GM12878 (cell line): Measurements from ENCODE around the gene ARSA. TPM values are rescaled to one million over a fixed set of nuclear protein-coding genes. Genes with fewer than 3 reads are reported as not detected.

Source experiments
- ATAC-seq: fragments of 200-7000 bp; cut with Tn5 transposase; 3 replicates; pipeline ENCODE4 v1.9.1; 2020; ENCODE audit warnings: mild to moderate bottlenecking, moderate library complexity
- BruUV-seq: library from RNA; stranded (reverse); fragments of 400-500 nt; replicated peaks from 2 replicates; lab custom pipeline; 2021; lab: Mats Ljungman, UMichigan
- CTCF ChIA-PET: fragments of 300-600 bp; sonication (Branson Sonifier 250); formaldehyde crosslinking; extraction: SDS; loops from one replicate; lab custom pipeline; 2021; ENCODE audit warnings: inconsistent platforms; lab: Yijun Ruan, JAX
- POLR2A ChIA-PET: fragments of 350-600 bp; formaldehyde crosslinking; extraction: SDS; loops from one replicate; lab custom pipeline; 2021; ENCODE audit warnings: inconsistent platforms; lab: Charles Lee
- RAD21 ChIA-PET: fragments of 300-600 bp; sonication (Branson Sonifier 250); formaldehyde crosslinking; loops from one replicate; lab custom pipeline; 2023; ENCODE audit warnings: antibody characterized with exemption; ENCODE audit not compliant: unreplicated experiment; lab: Charles Lee
- SMC1A ChIA-PET: fragments of 300-600 bp; sonication (Branson Sonifier 250); formaldehyde crosslinking; loops from one replicate; lab custom pipeline; 2023; ENCODE audit not compliant: unreplicated experiment, uncharacterized antibody; lab: Charles Lee
- DNase-seq: peaks from one replicate; pipeline ENCODE4 v3.0.0-alpha.2; 2011; ENCODE audit warnings: low read depth, low spot score
- FAIRE-seq: peaks from 3 replicates; lab custom pipeline; 2011; peaks lifted over from hg19 to GRCh38; lab: Jason Lieb, UNC
- H2AFZ ChIP-seq: 2 replicates; pipeline ENCODE4 v1.6.0; 2011; ENCODE audit warnings: low read depth, low read length, control low read depth; ENCODE audit not compliant: control insufficient read depth
- H3K27ac ChIP-seq: 2 replicates; pipeline ENCODE4 v1.5.1; 2011; ENCODE audit warnings: control low read depth; ENCODE audit not compliant: control insufficient read depth, insufficient read depth
- H3K27me3 ChIP-seq, 2 experiments: replicated peaks in 1 of 2; 2 replicates each; pipeline versions ENCODE4 v1.6.0 to v1.6.1; 2011; ENCODE audit warnings: low read length in 1 of 2; ENCODE audit not compliant: control insufficient read depth in 2 of 2, insufficient read depth in 2 of 2
- H3K36me3 ChIP-seq, 2 experiments: 2 replicates each; pipeline ENCODE4 v1.5.1; 2011; ENCODE audit warnings: low read length in 1 of 2; ENCODE audit not compliant: control insufficient read depth in 2 of 2, insufficient read depth in 2 of 2
- H3K4me1 ChIP-seq: 2 replicates; pipeline ENCODE4 v1.6.1; 2011; ENCODE audit warnings: mild to moderate bottlenecking, low read length, moderate library complexity, mixed read lengths; ENCODE audit not compliant: control insufficient read depth, insufficient read depth
- H3K4me2 ChIP-seq: 2 replicates; pipeline ENCODE4 v1.6.0; 2011; ENCODE audit warnings: control low read depth; ENCODE audit not compliant: control insufficient read depth, insufficient read depth
- H3K4me3 ChIP-seq: fragments of 200-600 bp; sonication (generic); 2 replicates; pipeline ENCODE4 v1.5.1; 2016
- H3K79me2 ChIP-seq: 2 replicates; pipeline ENCODE4 v1.6.0; 2011; ENCODE audit warnings: low read length; ENCODE audit not compliant: control insufficient read depth, insufficient read depth
- H3K9ac ChIP-seq: 2 replicates; pipeline ENCODE4 v1.8.0; 2011; ENCODE audit warnings: low read length, control low read depth, mixed read lengths; ENCODE audit not compliant: control insufficient read depth, insufficient read depth
- H3K9me3 ChIP-seq: replicated peaks from 3 replicates; pipeline ENCODE4 v1.5.1; 2011; ENCODE audit warnings: mild to moderate bottlenecking, low read length; ENCODE audit not compliant: control insufficient read depth, insufficient read depth
- H4K20me1 ChIP-seq: 2 replicates; pipeline ENCODE4 v1.6.0; 2011; ENCODE audit not compliant: control insufficient read depth, insufficient read depth
- ATF3 ChIP-seq: IDR thresholded peaks from 2 replicates; pipeline ENCODE4 v1.6.1; 2011; ENCODE audit warnings: low read depth, mild to moderate bottlenecking, low read length, moderate library complexity, borderline replicate concordance; ENCODE audit errors: extremely low read depth
- CREB1 ChIP-seq: IDR thresholded peaks from 2 replicates; pipeline ENCODE4 v1.6.1; 2012; ENCODE audit warnings: low read depth, mild to moderate bottlenecking, inconsistent platforms
- HDGF ChIP-seq: fragments of 450-650 bp; IDR thresholded peaks from 2 replicates; pipeline ENCODE4 v1.6.1; 2016; ENCODE audit warnings: antibody characterized with exemption
- RCOR1 ChIP-seq: conservative IDR thresholded peaks from 2 replicates; pipeline ENCODE4 v1.6.1; 2012; ENCODE audit warnings: low read depth, low read length, improper control_type of control experiment
- SP1 ChIP-seq: IDR thresholded peaks from one replicate; pipeline ENCODE4 v1.6.1; 2011; ENCODE audit warnings: low read depth, low read length
- SUZ12 ChIP-seq: fragments of 200-600 bp; sonication (generic); IDR thresholded peaks from one replicate; pipeline ENCODE4 v1.6.1; 2018; ENCODE audit warnings: antibody characterized with exemption, mild to moderate bottlenecking; ENCODE audit not compliant: unreplicated experiment
- ZBTB4 ChIP-seq: fragments of 450-650 bp; formaldehyde crosslinking; IDR thresholded peaks from 2 replicates; pipeline ENCODE4 v1.4.0; 2022; ENCODE audit warnings: mild to moderate bottlenecking, moderate library complexity
- ZNF207 ChIP-seq: fragments of 450-650 bp; IDR thresholded peaks from 2 replicates; pipeline ENCODE4 v1.6.1; 2014; ENCODE audit warnings: antibody characterized with exemption, mild to moderate bottlenecking, borderline replicate concordance
- ZNF217 ChIP-seq: fragments of 450-650 bp; IDR thresholded peaks from 2 replicates; pipeline ENCODE4 v1.6.1; 2017; ENCODE audit warnings: antibody characterized with exemption, mild to moderate bottlenecking
- WGBS: methylation state at CpG from one replicate; pipeline ENCODE4 v1.1.6; 2016; ENCODE audit warnings: low lambda C conversion rate; ENCODE audit not compliant: insufficient replicate concordance, insufficient coverage; ENCODE audit errors: missing lambda C conversion rate; 5-methylcytosine and 5-hydroxymethylcytosine counted together
- in situ Hi-C: fragments of 300-500 bp; cut with MboI; formaldehyde crosslinking; loops from 9 replicates; pipeline ENCODE4 v1.14.3; 2018; ENCODE audit warnings: mixed read lengths
- intact Hi-C: fragments of 100-400 bp; cut with micrococcal nuclease; formaldehyde crosslinking; loops from one replicate; pipeline ENCODE4 v1.14.2; 2022; ENCODE audit not compliant: unreplicated experiment
- polyA plus RNA-seq, 11 experiments: library from polyadenylated mRNA; depleted of rRNA in 4 of 11; unstranded in 6 of 11; stranded (reverse) in 5 of 11; fragments of >200 nt; fragmentation: Nextera tagmentation in 4 of 11; fragmentation: Illumina TruSeq in 1 of 11; extraction: Ambion mirVana in 4 of 11; extraction: Trizol in 1 of 11; gene quantifications; 1 replicate in 1 of 11; 2 replicates in 10 of 11; pipeline versions ENCODE4 v1.2.1 to v1.2.3, GENCODE V29; 2011 to 2016; ENCODE audit warnings: inconsistent platforms in 2 of 11, missing spikeins in 2 of 11, low read depth in 1 of 11
- total RNA-seq, 4 experiments: library from RNA; depleted of rRNA in 3 of 4; stranded (reverse); fragments of >200 nt in 3 of 4; fragmentation: Illumina TruSeq in 1 of 4; extraction: Trizol in 1 of 4; gene quantifications; 2 replicates each; pipeline versions ENCODE4 v1.2.1 to v1.2.3, GENCODE V29; 2013 to 2021
- TF ChIP-seq, protein P1 (sequence below): fragments of 450-650 bp; formaldehyde crosslinking; IDR thresholded peaks from 2 replicates; pipeline ENCODE4 v1.4.0; 2020; ENCODE audit warnings: mild to moderate bottlenecking, moderate library complexity
- TF ChIP-seq, protein P2 (sequence below): fragments of 450-650 bp; IDR thresholded peaks from 2 replicates; pipeline ENCODE4 v1.6.1; 2017; ENCODE audit warnings: low read depth, mild to moderate bottlenecking, moderate library complexity

The ARSA gene
- total and polyA plus RNA-seq, 10 of the 15 experiments (the other 5 are each of a cell fraction or from before 2014, with no cell fraction given): 0.39 to 26.3 (median 9.8) TPM

DNA sequence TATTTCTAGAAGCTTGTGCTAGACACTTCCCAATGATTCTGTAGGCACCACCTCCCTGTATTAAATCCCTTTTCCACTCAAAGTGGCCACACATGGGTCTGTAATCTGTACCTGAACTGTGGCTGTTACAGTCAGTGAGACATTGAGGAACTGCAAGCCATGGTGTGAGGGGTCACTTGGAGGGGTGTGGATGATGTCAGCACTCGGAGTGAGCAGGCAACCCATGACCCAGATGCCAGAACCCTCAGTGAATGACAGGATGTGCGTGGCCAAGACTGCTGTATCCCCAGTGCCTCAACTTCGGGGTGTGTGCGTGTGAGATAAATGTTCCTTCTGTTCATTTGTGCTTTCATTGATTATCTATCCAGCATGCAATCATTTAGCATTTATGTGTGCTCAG is 30.0 kb upstream of the ARSA start:
- Histone ChIP-seq H3K27me3 (peaks cover 0 to 3% of the 10 kb centered on the region in 2 experiments; a peak in 2 of 4 replicates), H3K9ac (no peak overlapping the region), H3K4me1 (no peaks in the 10 kb centered on the region), H3K36me3 (no peaks in the 10 kb centered on the region)
- ChIA-PET POLR2A (no interaction called here), SMC1A (no interaction called here), RAD21 (no interaction called here)
- intact Hi-C loops: no loop called here
- TF ChIP-seq RCOR1 (no peak), CREB1 (no peak), ZNF207 (no peak), HDGF (no peak), ZBTB4 (CRISPR knock-in tag) (no peak), ZNF217 (no peak), ATF3 (no peak), SP1 (no peak), SUZ12 (no peak)
- TF ChIP-seq, protein P1, sequence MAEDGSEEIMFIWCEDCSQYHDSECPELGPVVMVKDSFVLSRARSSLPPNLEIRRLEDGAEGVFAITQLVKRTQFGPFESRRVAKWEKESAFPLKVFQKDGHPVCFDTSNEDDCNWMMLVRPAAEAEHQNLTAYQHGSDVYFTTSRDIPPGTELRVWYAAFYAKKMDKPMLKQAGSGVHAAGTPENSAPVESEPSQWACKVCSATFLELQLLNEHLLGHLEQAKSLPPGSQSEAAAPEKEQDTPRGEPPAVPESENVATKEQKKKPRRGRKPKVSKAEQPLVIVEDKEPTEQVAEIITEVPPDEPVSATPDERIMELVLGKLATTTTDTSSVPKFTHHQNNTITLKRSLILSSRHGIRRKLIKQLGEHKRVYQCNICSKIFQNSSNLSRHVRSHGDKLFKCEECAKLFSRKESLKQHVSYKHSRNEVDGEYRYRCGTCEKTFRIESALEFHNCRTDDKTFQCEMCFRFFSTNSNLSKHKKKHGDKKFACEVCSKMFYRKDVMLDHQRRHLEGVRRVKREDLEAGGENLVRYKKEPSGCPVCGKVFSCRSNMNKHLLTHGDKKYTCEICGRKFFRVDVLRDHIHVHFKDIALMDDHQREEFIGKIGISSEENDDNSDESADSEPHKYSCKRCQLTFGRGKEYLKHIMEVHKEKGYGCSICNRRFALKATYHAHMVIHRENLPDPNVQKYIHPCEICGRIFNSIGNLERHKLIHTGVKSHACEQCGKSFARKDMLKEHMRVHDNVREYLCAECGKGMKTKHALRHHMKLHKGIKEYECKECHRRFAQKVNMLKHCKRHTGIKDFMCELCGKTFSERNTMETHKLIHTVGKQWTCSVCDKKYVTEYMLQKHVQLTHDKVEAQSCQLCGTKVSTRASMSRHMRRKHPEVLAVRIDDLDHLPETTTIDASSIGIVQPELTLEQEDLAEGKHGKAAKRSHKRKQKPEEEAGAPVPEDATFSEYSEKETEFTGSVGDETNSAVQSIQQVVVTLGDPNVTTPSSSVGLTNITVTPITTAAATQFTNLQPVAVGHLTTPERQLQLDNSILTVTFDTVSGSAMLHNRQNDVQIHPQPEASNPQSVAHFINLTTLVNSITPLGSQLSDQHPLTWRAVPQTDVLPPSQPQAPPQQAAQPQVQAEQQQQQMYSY (CRISPR knock-in tag): no peak
- TF ChIP-seq, protein P2, sequence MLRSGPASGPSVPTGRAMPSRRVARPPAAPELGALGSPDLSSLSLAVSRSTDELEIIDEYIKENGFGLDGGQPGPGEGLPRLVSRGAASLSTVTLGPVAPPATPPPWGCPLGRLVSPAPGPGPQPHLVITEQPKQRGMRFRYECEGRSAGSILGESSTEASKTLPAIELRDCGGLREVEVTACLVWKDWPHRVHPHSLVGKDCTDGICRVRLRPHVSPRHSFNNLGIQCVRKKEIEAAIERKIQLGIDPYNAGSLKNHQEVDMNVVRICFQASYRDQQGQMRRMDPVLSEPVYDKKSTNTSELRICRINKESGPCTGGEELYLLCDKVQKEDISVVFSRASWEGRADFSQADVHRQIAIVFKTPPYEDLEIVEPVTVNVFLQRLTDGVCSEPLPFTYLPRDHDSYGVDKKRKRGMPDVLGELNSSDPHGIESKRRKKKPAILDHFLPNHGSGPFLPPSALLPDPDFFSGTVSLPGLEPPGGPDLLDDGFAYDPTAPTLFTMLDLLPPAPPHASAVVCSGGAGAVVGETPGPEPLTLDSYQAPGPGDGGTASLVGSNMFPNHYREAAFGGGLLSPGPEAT: no peak
- TF ChIP-seq, all 136 proteins: peak for 0
- no TSS peak for BruUV-seq
- DNase-seq: no peak
- Histone ChIP-seq H3K4me3 (no peak overlapping the region), H3K9me3 (no peaks in the 10 kb centered on the region), H2AFZ (no peak overlapping the region), H4K20me1 (no peaks in the 10 kb centered on the region), H3K27ac (no peak overlapping the region), H3K4me2 (no peak overlapping the region), H3K79me2 (no peaks in the 10 kb centered on the region)
- ATAC-seq: no peak
- CTCF ChIA-PET: no interaction called here
- in situ Hi-C loops: no loop called here
- WGBS: 50% methylated on average over 4 of the region's 4 CpGs
- no peak for FAIRE-seq
